Neural crest cell (in vitro differentiated cells): ENCODE data around the gene OLA1. TPM values are rescaled to one million over a fixed set of nuclear protein-coding genes. Genes with fewer than 3 reads are reported as not detected.

Experiments
- DNase-seq: peaks from one replicate; pipeline ENCODE4 v3.0.0; 2021; ENCODE audit warnings: low read depth, mixed read lengths, low spot score
- H3K27ac Mint-ChIP-seq: one replicate; pipeline ENCODE4 v1.8.0; 2021; ENCODE audit warnings: mild to moderate bottlenecking, mixed read lengths; ENCODE audit not compliant: unreplicated experiment
- H3K27me3 Mint-ChIP-seq: 2 replicates; pipeline ENCODE4 v1.8.0; 2021; ENCODE audit warnings: low read depth, mild to moderate bottlenecking, mixed read lengths
- H3K36me3 Mint-ChIP-seq: 2 replicates; pipeline ENCODE4 v1.8.0; 2021; ENCODE audit warnings: low read depth, mild to moderate bottlenecking, mixed read lengths
- H3K4me1 Mint-ChIP-seq: 2 replicates; pipeline ENCODE4 v1.8.0; 2021; ENCODE audit warnings: mixed read lengths
- H3K4me3 Mint-ChIP-seq: one replicate; pipeline ENCODE4 v1.8.0; 2021; ENCODE audit warnings: mild to moderate bottlenecking, mixed read lengths
- H3K9me3 Mint-ChIP-seq: 2 replicates; pipeline ENCODE4 v1.8.0; 2021; ENCODE audit warnings: mixed read lengths
- CTCF ChIP-seq: fragments of 200-600 bp; sonication (generic); conservative IDR thresholded peaks from 2 replicates; pipeline ENCODE4 v1.5.0; 2021; ENCODE audit warnings: antibody characterized with exemption, mild to moderate bottlenecking
- long read RNA-seq: library from polyadenylated mRNA; unstranded; transcript quantifications from one replicate; pipeline ENCODE4 v2.0.0, GENCODE V29; 2020
- total RNA-seq: library from RNA; stranded (reverse); gene quantifications from 2 replicates; pipeline ENCODE4 v1.2.1, GENCODE V29; 2021

Gene OLA1
- 166 and 170 TPM in 2 replicates for total RNA-seq
- long read RNA-seq, full-length matches to known transcripts, result 668 of 729 reads
- long read RNA-seq, partial matches to known transcripts, result 31 of 729 reads
- long read RNA-seq, other reads (novel, unspliced or antisense), result 30 of 729 reads

- H3K4me1 Mint-ChIP-seq, result peaks cover 42% of the 10 kb centered on the region
- H3K4me3 Mint-ChIP-seq, result peak within 1 kb of the TSS; percentile 91
- H3K9me3 Mint-ChIP-seq, result peaks cover 4% of the 10 kb centered on the region
- peak; percentile 95 for DNase-seq
- H3K36me3 Mint-ChIP-seq, result peaks cover 11% of the 10 kb centered on the region
- no peak for TF ChIP-seq CTCF
- H3K27ac Mint-ChIP-seq, result peak within 1 kb of the TSS; percentile 83
- no peaks in the 10 kb centered on the region for H3K27me3 Mint-ChIP-seq
These were observed at the start of gene OLA1 for GRCh38 chr2:174248187-174248997. Gene OLA1 (minus strand): TSS chr2:174248532. CDS start chr2:174246815, 1,717 bp downstream.

- H3K27me3 Mint-ChIP-seq, result peaks cover 15% of the 10 kb centered on the region
- DNase-seq, result no peak
- no peak overlapping the region for H3K4me3 Mint-ChIP-seq
- no peaks in the 10 kb centered on the region for H3K36me3 Mint-ChIP-seq
- peaks cover 4% of the 10 kb centered on the region for H3K9me3 Mint-ChIP-seq
- TF ChIP-seq CTCF, result no peak
- H3K4me1 Mint-ChIP-seq, result no peaks in the 10 kb centered on the region
- no peak overlapping the region for H3K27ac Mint-ChIP-seq
These were observed 44.6 kb upstream of the OLA1 start for GRCh38 chr2:174292908-174293307.

- Mint-ChIP-seq H3K4me3 (no peak overlapping the region), H3K9me3 (no peaks in the 10 kb centered on the region), H3K27me3 (peaks cover 10% of the 10 kb centered on the region), H3K4me1 (no peaks in the 10 kb centered on the region), H3K36me3 (no peaks in the 10 kb centered on the region), H3K27ac (no peak overlapping the region)
- no peak for DNase-seq
- TF ChIP-seq CTCF, result no peak
These were observed 37.8 kb upstream of the OLA1 start for GRCh38 chr2:174286172-174286571.

- TF ChIP-seq CTCF, result no peak
- Mint-ChIP-seq H3K36me3 (no peaks in the 10 kb centered on the region), H3K27me3 (no peaks in the 10 kb centered on the region), H3K27ac (no peak overlapping the region), H3K4me1 (no peaks in the 10 kb centered on the region), H3K9me3 (no peaks in the 10 kb centered on the region), H3K4me3 (no peak overlapping the region)
- DNase-seq, result no peak
These were observed 34.1 kb upstream of the OLA1 start for GRCh38 chr2:174282441-174282840.

- H3K9me3 Mint-ChIP-seq, result no peaks in the 10 kb centered on the region
- no peak for TF ChIP-seq CTCF
- H3K4me1 Mint-ChIP-seq, result no peaks in the 10 kb centered on the region
- H3K4me3 Mint-ChIP-seq, result no peak overlapping the region
- H3K27me3 Mint-ChIP-seq, result no peaks in the 10 kb centered on the region
- H3K36me3 Mint-ChIP-seq, result no peaks in the 10 kb centered on the region
- H3K27ac Mint-ChIP-seq, result no peak overlapping the region
- no peak for DNase-seq
These were observed 33.4 kb upstream of the OLA1 start for GRCh38 chr2:174281736-174282135.
